CD4-positive, alpha-beta T cell treated with Interleukin-21 for 1 hour (primary cell): Measurements from ENCODE around the gene RBMS1.

ENCODE experiments used
- DNase-seq: peaks from one replicate; pipeline ENCODE4 v3.0.0-alpha.2; 2020

Gene RBMS1

DNA sequence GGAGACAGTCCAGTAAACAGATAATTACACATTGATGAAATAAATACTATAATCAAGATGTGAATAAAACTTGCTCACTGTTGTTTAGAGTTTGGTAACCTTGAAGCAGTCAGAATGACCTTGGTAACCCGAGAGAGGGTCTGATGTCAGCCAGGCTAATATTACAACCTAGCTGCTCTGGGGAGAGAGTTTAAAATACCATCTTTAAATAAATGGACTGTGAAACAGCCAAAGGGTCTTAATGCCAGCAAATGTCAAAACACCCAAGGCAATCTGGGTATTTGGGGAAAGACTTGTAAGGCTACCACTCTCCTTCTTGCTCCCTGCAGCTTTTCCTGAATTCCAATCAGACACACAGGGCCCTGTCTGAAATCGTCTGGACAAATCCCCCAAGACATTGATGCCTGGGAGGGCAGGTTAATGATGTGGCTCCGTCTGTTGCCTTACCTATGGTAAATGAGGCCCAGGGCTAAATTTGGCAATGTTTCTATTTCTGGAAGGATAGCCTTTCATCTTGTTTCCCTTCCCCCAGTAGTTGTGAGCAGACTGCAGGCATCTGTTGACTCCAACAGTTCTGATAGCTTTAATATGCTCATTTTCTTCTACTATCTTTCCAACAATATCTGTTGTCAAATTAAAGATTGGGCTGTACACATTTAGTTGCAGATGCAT, 250.6 kb downstream of the RBMS1 start:
- no peak for DNase-seq

DNA sequence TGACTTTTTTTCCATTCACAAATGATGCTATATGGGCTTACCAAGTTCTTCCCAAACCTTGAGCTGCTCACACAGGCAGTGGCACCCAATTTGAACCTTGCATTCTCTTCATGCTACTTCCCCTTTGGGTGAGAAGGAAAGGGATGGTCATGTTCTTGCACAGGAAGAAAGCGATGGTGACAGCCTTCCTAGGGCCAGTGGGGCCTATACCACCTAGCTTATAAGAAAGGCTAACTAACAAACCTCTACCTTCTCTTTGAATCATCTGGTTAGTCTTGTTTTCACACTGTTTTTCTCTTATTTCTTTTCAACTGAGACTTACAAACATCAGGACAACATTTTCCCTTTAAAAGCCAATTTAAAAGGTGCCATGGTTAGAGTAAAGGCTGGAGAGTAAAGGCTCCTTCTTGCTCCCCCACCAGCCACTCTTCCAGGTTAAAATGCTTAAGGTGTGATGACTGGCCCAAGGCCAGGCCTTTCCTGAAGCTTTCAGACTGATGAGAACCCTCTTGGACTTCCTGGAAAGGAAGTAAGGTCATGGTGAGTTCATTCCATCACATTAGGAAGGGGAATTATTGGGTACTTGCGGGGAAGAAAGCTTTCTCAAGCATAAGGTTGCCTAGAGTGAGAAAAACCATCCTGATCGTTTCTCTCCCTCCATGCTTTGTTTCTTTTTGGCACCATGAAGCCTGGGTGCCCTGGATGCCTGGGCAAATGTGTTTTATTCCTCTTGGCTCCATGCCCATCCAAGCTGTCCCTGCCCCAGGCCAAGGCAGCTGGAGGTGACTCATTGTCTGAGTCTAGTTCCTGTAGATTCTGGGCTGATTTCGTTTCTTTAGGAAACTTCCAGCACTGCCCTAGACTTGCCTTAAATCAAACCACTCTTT, 252.1 kb downstream of the RBMS1 start:
- no peak for DNase-seq

DNA sequence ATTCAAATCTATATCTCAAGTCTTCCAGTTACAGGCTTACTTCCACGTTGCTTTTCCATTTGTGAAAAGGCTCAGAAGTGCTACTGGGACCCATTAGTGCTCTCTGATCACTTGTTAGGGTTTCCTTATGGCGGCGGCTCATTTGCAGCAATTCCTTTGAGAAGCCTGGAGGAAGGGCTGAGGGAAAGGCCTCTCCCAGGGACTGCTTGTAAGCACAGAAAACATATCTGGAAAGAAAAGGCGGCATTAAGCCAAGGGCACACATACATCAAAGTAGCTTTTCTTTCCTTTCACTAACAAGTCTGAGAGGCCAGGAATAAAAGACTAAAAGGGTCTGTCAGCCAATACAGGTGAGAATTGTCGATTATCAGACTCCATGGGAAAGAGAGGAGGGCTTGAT, 254.2 kb downstream of the RBMS1 start:
- DNase-seq, result no peak

DNA sequence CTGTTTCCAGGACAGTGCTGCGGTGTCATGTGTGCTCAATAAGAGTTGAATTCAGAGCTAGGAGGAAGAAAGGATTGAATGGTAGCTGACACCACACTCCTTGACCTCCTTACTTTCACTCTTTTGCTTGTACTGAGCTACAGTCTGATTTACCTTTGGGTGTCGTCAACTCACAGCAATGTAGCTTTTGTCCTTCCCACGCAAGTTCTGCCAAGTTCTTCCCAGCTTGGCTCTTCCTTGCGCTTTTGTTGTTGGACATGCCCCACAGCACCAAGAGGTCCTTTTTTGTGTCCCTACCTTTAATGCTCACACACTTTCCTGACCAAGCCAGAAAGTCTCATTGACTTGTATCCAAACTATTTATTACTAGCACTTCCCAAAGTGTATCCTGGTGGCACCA, 255.2 kb downstream of the RBMS1 start:
- no peak for DNase-seq

DNA sequence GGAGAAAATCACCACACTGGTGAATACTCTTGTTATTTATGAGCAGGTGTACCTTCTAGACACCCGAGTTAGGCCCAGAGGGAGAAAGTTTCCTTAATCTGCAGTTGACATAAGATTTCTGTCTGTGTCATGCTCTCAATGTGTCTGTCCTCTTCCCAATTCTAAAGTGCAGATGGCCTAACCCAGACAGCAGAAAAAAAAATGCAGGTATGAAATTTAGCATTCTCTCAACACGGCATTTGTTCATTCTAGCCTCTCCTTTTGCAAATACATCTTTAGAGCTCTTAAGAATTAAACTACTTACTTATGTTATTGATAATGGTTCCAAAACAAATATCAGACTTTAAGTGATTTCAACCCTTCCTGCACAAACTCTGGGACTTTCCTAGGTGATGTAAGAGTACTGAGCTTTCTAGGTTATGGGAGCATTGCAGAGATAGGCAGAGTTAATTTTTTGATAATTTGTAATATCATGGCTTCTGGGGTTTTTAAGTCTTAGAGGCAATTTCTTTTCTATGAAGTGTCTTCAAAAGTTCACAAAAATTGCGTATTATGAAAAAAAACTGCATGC, 260.6 kb downstream of the RBMS1 start:
- DNase-seq, result no peak

DNA sequence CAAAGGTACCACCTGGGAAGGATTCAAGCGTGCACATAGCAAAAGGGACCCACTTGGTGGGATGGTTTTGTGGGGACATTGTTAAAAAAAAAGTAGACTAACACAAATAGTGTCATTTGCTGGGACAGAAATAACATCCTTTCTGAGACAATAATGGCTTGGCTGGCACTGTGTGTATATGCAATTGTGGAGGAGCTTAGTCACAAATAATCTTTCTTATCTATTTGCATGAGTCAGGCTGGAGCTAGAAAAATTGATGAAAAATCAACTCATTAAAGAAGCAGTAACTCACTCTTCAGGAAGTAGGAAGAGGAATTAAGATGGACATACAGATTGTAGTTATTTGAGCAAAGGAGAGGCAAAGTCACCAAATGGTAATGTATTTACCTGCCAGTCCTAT, 264.0 kb downstream of the RBMS1 start:
- DNase-seq, result no peak

DNA sequence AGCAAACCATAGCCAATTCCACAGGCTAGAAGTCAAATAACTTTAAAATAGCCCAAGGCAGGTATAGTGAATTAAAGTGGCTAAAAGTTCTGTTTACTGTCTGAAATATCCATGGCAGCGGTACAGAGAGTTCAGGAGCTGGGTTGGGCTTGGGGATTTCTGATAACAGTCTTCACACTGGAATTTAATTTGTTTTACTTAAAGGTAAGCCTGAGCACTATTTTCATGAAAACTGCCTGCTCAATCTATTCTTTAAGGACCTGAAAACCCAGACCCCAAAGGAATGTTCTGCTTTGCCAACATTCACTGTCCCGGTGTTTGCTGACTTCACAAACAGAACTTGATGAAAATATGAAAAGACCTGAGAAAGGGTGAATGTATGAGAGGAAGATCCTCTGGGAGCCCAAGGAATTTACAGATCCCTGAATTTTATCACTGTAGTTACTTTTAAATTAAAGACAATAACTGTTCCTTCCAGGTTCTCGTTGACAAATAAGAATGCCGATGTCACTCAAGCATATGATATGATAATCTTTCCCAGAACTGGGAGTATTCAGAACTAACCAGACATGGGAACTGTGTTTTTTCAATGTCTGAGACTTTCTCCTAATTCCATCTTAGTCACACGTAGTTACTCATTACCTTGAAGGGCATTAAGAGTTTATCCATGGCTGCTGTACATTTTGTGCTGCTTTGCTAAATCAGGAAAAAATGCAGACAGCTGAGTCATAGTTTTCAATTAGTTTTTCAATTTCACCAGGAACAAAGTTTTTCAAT, 265.3 kb downstream of the RBMS1 start:
- DNase-seq, result no peak

DNA sequence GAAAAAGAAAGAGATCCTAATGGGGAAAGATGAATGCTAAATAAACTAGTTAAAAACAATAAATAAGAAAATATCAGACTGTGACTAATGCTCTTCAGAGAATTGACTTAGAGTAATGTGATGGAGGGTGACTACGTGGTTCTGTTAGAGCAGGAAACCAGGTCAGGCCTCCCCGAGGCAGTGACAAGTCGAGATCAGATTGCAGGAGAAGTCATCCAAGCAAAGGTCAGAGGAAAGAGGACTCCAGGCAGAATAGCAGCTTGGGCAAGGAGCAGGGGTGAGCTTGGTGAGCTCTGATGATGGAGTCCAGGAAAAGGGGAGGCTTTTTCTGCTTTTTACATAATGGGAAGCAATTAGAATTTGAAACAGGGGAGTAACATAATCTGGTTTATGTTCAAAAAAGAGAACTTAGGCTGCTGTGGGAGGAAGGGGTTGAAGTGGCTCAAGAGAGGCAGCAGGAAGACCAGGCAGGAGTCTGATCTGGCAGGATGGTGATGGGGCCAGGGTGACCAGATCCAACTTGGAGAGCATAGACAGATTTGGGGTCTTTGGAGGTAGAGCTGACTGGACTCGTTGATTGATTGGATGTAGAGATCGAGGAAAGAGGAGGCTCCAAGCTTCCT, 266.2 kb downstream of the RBMS1 start:
- DNase-seq, result no peak

DNA sequence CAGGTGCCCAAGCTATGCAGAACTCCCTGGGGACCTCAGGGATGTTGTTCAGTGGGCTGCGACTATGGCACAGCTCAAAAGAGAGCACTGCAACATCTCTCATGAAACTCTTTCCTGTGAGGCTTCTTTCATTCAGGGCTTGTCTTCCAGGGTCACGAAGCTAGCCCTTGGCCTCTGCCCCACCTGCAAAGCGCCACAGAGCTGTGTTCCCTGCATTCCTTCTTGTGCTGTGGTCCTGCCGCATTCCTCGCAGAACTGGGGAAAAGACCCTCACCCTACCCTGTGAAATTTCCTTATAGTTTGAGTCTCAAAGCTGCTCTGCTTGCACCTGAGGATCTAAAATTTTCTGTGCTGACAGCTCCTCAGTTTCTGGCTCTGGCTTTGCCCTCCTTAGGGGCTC, 267.2 kb downstream of the RBMS1 start:
- DNase-seq, result no peak

DNA sequence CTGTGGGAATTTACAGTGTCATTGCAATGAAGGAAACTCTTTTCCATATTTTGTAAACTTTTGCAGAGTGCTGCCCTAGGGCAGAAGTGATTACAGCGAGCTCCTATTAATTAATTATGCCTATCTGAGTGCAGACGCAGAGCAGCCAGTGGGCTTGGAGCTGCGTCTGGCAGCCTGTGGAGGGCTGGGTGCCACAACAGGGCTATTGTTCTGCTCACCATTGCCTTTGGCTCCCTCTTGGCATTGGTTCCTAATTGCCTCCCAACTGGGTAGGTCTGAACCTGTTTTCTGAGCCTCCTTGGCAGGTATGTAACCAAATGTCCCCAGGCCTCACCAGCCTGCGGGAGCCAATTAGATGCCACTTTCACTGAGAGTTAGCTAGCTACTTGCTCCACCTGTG, 267.9 kb downstream of the RBMS1 start:
- DNase-seq, result no peak

DNA sequence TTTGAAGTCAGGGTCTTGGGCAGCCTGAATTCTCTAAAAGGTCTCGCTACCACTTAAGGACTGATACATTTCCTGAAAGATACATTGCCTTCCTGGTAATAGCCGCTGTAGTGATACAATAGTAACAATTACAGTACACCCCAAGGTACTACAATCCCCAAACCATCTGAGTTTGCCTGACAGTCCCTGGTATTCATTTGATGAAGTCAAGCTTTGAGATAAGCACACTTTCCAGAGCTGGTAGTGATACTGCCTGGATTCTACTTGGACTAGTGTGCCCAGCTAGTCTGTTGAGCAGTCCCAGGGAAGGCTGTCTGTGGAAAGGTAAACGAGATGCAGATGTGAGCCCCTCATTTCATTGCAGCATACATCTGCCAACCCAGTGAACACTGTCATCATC, 269.1 kb downstream of the RBMS1 start:
- no peak for DNase-seq

DNA sequence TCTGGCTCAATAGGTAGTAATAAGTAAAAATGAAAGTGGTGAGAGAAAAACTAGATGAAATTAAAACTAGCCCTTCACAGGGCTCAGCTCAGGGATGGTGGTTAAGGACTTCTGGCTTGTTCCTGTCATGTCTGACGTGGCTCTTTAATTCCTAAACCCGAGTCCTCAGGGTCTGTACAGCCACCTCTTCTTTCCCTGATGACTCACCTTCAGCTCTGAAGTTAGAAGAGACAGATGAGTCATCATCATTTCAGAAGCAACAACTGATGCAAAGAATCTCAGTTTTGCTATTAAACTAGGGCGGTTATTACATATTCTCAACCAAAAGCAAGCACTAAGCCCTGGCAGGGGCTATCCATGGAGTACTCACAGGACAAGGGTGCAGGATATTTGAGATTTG, 269.5 kb downstream of the RBMS1 start:
- DNase-seq, result no peak

DNA sequence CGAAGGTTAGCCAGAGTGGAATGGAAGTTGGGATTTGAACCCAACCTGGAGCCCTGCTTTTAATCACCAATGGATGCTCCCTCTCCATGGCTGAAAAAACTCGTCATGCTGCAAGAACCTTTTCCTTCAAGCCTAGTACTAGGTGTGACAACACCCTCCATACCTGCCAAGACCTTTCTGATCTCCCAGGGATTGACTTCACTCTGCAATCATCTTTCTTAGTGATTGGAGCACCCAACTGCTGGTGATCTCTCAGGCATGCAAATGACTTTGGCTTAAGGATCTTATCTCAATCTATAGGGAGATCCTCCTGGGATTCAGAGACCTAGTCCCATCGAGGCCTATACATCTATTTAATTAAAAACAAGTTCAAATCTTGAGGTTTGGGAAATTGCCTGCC, 270.0 kb downstream of the RBMS1 start:
- DNase-seq, result no peak

DNA sequence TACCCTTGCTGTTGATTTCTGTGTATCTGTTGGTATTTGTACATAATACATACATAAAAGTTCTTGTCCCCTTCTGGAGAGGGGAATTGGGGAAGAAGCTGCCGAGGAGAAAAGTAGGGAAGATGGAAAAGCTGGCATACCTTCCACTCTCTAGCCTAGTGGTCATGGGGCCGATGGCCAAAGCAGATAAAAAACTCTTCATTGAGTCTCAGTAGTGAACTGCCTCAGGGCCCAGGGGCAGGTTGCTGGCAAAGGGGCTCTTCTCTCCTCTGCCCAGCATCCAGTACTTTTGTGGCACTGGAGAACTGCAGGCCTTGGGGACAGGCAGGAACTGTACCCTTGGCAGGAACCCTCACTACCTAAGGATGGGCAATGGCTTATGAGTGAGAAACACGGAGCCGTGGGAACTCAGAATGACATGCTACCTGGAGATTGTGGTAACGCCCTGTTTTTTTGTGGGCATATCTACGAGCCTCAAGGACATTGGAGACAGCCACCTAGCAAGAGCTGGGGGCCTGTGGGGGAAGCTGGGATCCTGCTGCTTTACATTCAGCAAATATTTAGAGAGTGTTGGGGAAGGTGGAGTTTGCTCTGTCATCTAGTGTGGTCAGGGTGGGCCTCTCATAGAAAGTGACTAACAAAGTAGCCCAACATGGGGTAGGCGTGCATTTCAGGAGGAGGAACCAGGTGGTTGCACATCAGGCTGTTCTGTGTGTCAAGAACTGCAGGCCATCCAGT, 270.9 kb downstream of the RBMS1 start:
- DNase-seq, result no peak
